HUES48 (cell line): ENCODE results near the gene TAPT1.
"Not testable (repeated sequence)": the region's sequence is repeated elsewhere in the genome, so short reads cannot be mapped to it uniquely, and the experiment has no call there.

Source experiments
- H3K27ac ChIP-seq: one replicate; pipeline ENCODE4 v1.7.0; 2013; ENCODE audit warnings: low read depth, low read length, inconsistent platforms
- H3K27me3 ChIP-seq: 2 replicates; pipeline ENCODE4 v1.6.1; 2013; ENCODE audit warnings: mild to moderate bottlenecking, low read length; ENCODE audit not compliant: control insufficient read depth, insufficient read depth
- H3K36me3 ChIP-seq: 2 replicates; pipeline ENCODE4 v1.6.1; 2013; ENCODE audit warnings: low read length; ENCODE audit not compliant: control insufficient read depth, insufficient read depth
- H3K4me1 ChIP-seq: 2 replicates; pipeline ENCODE4 v1.6.1; 2013; ENCODE audit warnings: mild to moderate bottlenecking, low read length; ENCODE audit not compliant: control insufficient read depth, insufficient read depth
- H3K4me3 ChIP-seq: 2 replicates; pipeline ENCODE4 v1.5.1; 2013; ENCODE audit warnings: mild to moderate bottlenecking, low read depth, low read length
- H3K9ac ChIP-seq: 2 replicates; pipeline ENCODE4 v1.6.1; 2013; ENCODE audit warnings: mild to moderate bottlenecking, low read depth, low read length, moderate library complexity
- H3K9me3 ChIP-seq: 2 replicates; pipeline ENCODE4 v1.6.1; 2013; ENCODE audit warnings: low read length; ENCODE audit not compliant: control insufficient read depth, insufficient read depth

TAPT1 gene

DNA sequence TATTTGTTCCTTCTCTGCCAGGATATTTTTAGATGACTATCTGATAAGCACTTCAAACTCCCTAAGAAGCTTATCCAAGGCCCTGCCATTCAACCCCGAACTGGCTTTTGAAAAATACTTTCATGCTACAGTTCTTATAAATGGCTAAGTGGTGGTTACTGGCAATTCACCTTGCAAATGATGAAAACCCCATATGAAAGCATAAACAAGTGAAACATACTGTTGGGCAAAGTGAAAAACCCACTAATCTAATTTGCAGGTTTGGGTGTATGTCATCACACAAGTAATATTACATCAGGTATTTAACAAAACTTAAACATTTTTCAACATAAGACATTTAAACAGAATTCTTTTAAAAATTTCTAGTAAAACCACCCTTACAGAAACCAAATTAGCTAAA is 31.1 kb downstream of the TAPT1 start:
- H3K4me1 ChIP-seq = peaks cover 30% of the 10 kb centered on the region
- no peak overlapping the region for H3K27ac ChIP-seq
- no peak overlapping the region for H3K9ac ChIP-seq
- no peaks in the 10 kb centered on the region for H3K27me3 ChIP-seq
- H3K9me3 ChIP-seq = no peaks in the 10 kb centered on the region
- no peak overlapping the region for H3K4me3 ChIP-seq
- peaks cover 9% of the 10 kb centered on the region; the same call in 1 of the 2 replicates for H3K36me3 ChIP-seq

DNA sequence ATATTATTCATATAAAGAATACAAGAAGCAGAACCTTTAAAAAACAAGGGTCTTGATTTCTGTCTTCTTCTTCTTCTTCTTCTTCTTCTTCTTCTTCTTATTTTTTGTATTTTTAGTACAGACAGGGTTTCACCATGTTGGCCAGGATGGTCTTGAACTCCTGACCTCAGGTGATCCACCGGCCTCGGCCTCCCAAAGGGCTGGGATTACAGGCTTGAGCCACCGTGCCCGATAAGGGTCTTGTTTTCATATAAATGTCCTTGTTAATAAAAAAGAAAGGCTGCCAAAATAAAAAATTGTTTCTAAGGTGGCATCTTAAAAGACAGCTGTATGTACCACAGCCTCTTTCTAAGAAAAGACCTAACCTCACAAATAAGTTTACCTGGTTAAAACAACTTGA is 31.5 kb downstream of the TAPT1 start:
- H3K36me3 ChIP-seq = peaks cover 10% of the 10 kb centered on the region; the same call in 1 of the 2 replicates
- peaks cover 30% of the 10 kb centered on the region for H3K4me1 ChIP-seq
- not testable (repeated sequence) for H3K27me3 ChIP-seq, H3K27ac ChIP-seq, H3K4me3 ChIP-seq, H3K9ac ChIP-seq, H3K9me3 ChIP-seq

DNA sequence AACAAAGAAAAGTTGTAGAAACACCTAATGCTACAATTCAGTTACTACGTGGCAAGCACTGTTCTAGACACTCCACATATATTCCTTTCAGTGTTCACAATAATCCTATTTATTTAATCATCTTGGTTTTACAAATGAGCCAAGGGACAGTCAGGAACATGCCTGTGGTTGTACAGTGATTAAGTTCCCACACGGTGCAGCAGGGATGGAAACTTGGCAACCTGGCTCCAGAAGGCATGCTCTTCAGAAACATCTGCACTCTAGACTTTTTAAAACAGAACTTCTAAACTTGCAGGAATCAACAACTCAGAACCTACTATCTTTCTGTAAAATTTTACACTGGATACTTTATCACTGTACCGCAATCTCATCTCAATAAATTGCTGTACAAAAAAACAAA is 32.1 kb downstream of the TAPT1 start:
- H3K9me3 ChIP-seq = no peaks in the 10 kb centered on the region
- no peak overlapping the region for H3K9ac ChIP-seq
- peaks cover 16% of the 10 kb centered on the region; the same call in 1 of the 2 replicates for H3K36me3 ChIP-seq
- H3K4me1 ChIP-seq = peaks cover 30% of the 10 kb centered on the region
- H3K4me3 ChIP-seq = no peak overlapping the region
- no peak overlapping the region for H3K27ac ChIP-seq
- no peaks in the 10 kb centered on the region for H3K27me3 ChIP-seq

DNA sequence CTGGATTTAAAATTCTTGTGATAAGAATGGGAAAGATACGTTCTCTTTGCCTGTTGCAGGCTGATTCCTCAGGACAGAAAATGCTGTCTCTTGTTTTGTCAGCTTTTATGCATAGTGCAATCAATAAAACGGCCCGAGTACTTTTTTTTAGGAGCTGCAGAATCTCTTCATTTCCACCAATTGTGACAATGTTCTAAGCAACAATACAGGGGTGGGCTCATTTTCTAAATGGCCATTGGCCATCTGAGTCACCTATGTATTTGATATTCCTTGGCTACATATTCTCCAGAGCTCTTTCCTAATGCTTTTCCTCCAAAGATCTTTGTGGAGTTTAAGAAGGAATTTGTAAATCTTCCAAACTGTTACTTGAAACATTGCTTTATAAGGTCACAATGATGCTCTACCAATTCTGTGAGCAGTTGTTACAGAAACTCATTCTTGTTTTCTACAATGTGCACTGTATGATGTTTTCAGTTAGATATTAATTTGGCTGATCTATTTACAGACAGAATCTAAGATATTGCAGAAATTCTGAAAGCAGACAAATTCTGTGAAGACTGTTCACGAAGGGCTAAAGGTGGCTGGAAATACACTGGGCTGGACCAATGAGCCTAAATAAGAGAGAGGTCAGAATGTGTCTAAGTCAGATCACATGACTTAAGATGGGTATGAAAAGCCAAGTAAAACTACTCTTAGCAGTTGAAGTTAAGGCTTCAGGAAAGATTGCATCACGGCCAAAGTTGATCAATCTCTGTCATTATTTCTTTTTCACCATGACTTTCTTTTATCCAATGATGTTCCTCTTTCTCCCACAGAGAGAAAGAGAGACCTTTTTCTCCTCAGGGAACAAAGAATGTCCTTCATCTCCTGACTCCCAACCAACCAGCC is 33.4 kb downstream of the TAPT1 start:
- no peak overlapping the region for H3K4me3 ChIP-seq
- H3K36me3 ChIP-seq = peaks cover 16% of the 10 kb centered on the region; the same call in 1 of the 2 replicates
- H3K27me3 ChIP-seq = no peaks in the 10 kb centered on the region
- no peaks in the 10 kb centered on the region for H3K9me3 ChIP-seq
- H3K9ac ChIP-seq = no peak overlapping the region
- peaks cover 19% of the 10 kb centered on the region for H3K4me1 ChIP-seq
- no peak overlapping the region for H3K27ac ChIP-seq

DNA sequence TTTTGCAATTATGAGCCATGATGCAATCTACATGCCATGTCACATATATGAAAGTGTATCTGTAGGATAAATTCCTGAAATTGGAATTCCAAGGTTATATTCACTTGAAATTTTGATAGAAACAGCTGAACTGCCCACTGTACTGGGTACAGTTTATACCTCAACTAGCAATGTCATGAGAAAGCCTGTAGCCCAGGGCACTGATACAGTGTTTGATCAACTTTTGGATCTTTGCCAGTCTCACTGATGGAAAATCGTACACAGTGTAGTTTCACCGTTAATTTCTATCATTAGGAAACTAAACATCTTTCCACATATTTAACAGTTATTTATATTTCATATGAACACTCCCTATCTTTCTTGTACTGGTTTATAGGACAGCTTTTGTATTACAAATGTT is 34.2 kb downstream of the TAPT1 start:
- Histone ChIP-seq H3K36me3 (peaks cover 20% of the 10 kb centered on the region), H3K9me3 (no peaks in the 10 kb centered on the region), H3K27ac (no peak overlapping the region), H3K27me3 (no peaks in the 10 kb centered on the region), H3K9ac (no peak overlapping the region), H3K4me3 (no peak overlapping the region), H3K4me1 (peaks cover 11% of the 10 kb centered on the region)

DNA sequence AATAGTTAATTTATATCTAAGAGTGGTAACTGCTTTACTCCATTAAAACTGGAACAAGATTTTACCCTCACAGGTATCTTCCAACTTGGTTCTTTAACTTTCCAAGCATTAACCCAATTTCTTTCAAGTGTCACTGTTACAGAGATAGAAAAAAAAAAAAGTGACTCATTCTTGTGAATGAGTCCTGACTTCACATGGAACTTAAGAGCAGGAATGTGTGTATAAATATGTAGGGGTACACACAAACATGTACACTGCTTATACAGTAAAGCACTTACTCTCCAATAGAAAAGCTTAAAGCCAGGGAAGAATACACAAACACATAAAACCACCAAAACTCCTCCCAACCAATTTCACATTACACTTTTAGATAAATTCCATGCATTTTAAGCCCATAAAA is 38.8 kb downstream of the TAPT1 start:
- H3K4me1 ChIP-seq = no peaks in the 10 kb centered on the region
- H3K9me3 ChIP-seq = no peaks in the 10 kb centered on the region
- H3K9ac ChIP-seq = no peak overlapping the region
- no peak overlapping the region for H3K4me3 ChIP-seq
- peaks cover 33% of the 10 kb centered on the region for H3K36me3 ChIP-seq
- H3K27ac ChIP-seq = no peak overlapping the region
- H3K27me3 ChIP-seq = no peaks in the 10 kb centered on the region

DNA sequence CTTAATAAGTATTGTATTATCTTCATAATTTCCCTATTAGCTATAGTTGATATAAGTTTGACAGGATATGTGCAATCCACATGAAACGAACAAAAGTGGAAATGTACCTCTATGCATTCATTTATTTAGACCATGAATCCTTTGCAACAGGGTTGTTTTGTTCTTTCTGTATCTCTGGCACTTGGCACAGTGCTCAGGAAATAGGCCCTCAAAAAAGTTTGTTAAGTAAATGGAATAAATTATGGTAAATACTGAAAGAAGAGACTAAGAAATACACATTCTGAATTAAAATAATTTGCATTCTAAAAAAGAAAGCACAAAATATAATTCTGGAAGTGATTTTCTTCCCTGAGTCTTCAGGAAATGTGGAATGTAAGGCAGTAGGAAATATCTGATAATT is 39.3 kb downstream of the TAPT1 start:
- Histone ChIP-seq H3K4me3 (no peak overlapping the region), H3K27me3 (no peaks in the 10 kb centered on the region), H3K9me3 (no peaks in the 10 kb centered on the region), H3K9ac (no peak overlapping the region), H3K27ac (no peak overlapping the region), H3K36me3 (peaks cover 33% of the 10 kb centered on the region), H3K4me1 (no peaks in the 10 kb centered on the region)

DNA sequence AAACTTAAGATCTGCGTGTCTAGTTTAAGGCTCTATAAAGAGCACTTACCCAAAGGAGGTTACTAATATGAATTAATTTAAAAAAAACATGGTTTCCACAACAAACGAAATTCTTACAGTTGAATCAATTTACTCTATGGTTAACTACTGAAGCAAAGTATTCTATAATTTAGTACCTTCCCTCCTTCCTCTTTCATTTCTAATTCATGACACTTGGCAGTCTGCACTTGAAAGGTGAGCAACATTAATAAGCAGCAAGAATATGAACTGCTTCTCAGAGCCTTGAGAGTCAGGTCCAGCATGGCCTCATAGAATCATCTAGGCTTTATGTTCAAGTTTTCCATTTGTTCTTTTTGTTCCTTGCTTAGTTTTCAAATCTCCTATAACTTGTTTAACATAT is 42.7 kb downstream of the TAPT1 start:
- Histone ChIP-seq H3K27ac (no peak overlapping the region), H3K4me3 (no peak overlapping the region), H3K9me3 (no peaks in the 10 kb centered on the region), H3K9ac (no peak overlapping the region), H3K36me3 (peaks cover 18% of the 10 kb centered on the region), H3K27me3 (no peaks in the 10 kb centered on the region), H3K4me1 (peaks cover 6% of the 10 kb centered on the region; the same call in 1 of the 2 replicates)

DNA sequence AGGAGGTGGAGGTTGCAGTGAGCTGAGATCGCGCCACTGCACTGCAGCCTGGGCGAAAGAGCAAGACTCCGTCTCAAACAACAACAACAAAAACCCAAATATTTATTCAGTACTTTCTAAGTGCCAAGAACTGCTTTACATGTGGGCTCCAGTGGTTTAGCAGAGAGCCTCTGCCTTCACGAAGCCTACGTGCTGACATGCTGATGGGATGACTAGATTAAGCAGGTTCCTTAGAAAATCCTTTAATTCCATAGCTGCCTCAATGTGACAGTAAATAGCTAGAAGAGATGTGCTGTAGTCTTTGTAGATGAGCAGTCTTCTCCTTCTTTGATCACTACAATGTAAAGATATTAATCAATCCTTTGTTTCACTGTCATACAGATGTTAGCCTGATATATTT is 49.6 kb downstream of the TAPT1 start:
- Histone ChIP-seq H3K4me3 (no peak overlapping the region), H3K36me3 (no peaks in the 10 kb centered on the region), H3K27me3 (no peaks in the 10 kb centered on the region), H3K27ac (no peak overlapping the region), H3K9ac (no peak overlapping the region), H3K4me1 (peaks cover 21% of the 10 kb centered on the region), H3K9me3 (no peaks in the 10 kb centered on the region)

DNA sequence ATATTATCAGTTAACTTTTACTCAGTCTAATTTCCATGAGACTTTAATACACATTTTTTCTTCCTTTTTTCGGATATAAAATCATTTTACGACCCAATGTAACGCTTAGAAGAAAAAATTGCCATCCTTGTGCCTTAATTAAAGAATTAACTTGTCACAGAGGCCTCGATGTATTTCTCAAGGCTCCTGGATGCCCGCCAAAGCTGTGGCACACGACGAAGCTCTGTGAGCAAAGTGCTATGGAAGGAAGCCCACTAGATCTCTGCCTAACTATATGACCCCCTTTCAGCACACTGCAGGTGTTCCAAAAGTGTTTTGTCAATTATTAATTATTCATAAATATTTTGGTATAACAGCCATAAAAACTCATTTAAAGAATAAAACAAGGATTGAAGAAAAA is 54.4 kb downstream of the TAPT1 start:
- H3K9me3 ChIP-seq = no peaks in the 10 kb centered on the region
- H3K36me3 ChIP-seq = peaks cover 9% of the 10 kb centered on the region; the same call in 1 of the 2 replicates
- peaks cover 25% of the 10 kb centered on the region for H3K4me1 ChIP-seq
- H3K27ac ChIP-seq = no peak overlapping the region
- no peak overlapping the region for H3K9ac ChIP-seq
- H3K27me3 ChIP-seq = no peaks in the 10 kb centered on the region
- no peak overlapping the region for H3K4me3 ChIP-seq

DNA sequence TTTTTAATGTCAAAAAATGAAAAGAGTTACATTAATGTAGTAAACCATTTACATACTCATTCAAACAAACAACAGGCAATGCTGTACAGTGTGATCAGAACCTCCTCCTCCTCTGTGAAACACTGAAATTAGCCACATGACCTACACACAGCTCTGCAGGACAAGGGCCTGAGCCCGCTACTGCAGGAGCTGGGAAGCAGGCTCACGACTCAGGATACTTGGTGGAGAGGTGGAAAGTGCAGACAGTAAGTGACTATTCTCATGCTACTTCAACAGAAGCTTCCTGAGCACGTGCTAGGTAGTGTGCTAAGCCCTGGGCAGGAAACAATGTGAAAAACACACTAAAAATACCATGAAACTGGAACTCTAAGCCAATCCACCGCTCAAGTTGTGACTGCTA is 56.8 kb downstream of the TAPT1 start:
- Histone ChIP-seq H3K9ac (no peak overlapping the region), H3K36me3 (peaks cover 25% of the 10 kb centered on the region), H3K27me3 (no peaks in the 10 kb centered on the region), H3K4me3 (no peak overlapping the region), H3K9me3 (no peaks in the 10 kb centered on the region), H3K27ac (no peak overlapping the region), H3K4me1 (peaks cover 25% of the 10 kb centered on the region)
